GM21367 (cell line): Measurements from ENCODE around the gene C10orf71.

Experiments used
- ATAC-seq: cut with Tn5 transposase; IDR thresholded peaks from one replicate; pipeline ENCODE4 v1.9.1; 2021; ENCODE audit not compliant: unreplicated experiment

The C10orf71 gene

DNA sequence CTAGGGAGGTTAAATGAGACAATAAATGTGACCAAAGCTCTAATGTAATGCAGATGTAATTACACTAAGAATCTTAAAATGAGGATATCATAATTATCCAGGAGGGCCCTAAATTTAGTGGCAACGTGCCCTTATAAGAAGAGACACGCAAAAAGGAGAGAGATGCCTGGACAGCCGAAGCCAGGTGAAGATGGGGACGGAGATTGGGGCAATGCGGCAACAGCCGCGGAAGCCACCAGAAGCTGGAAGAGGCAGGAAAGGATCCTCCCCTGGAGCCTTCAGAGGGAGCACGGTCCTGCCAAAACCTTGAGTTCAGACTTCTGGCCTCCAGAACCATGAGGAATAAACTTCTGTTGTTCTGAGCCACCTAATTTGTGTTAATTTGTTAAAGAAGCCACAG, 25.3 kb upstream of the C10orf71 start:
- no peak for ATAC-seq

- no peak for ATAC-seq
Measured at GRCh38 chr10:49274886-49275285, 24.1 kb upstream of the C10orf71 start.

GRCh38 chr10:49275896-49276295, 23.1 kb upstream of the C10orf71 start:
- ATAC-seq = no peak

DNA sequence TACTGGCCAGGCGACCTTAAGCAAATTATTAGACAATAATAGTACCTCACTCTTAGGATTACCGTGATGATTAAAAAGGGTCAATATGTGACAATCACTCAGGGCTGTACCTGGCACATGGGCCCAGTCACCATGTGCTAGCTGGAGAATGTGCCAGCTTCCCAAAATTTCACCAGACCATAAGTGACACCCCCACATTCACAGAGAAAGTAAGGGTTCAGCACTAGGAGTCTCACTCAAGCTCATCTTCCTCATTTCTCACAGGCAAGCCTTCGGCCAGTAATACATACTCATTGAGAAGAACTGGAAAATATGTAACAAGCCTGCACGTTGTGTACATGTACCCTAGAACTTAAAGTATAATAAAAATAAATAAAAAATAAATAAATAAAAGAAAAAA, 22.4 kb upstream of the C10orf71 start:
- ATAC-seq = no peak

DNA sequence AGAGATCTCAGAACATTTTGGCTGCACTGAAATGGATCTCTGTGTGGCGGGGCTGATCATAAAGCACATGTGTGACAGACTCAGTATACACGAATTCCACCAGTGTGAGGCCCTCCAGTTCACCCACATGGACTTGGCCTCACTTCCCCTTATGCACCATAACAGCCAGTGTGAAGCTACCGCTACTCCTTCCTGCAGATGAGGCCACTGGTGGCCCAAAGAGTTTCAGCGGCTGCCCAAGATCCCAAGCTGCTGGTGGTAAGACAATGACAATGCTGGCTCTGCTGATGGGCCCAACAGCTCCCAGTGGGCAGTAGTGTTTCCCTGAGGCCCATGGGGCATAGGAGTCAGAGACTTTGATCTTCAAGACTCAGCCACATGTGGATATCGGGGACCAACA, 21.0 kb upstream of the C10orf71 start:
- ATAC-seq = no peak

- no peak for ATAC-seq
Measured at GRCh38 chr10:49278497-49278981, 20.4 kb upstream of the C10orf71 start.

DNA sequence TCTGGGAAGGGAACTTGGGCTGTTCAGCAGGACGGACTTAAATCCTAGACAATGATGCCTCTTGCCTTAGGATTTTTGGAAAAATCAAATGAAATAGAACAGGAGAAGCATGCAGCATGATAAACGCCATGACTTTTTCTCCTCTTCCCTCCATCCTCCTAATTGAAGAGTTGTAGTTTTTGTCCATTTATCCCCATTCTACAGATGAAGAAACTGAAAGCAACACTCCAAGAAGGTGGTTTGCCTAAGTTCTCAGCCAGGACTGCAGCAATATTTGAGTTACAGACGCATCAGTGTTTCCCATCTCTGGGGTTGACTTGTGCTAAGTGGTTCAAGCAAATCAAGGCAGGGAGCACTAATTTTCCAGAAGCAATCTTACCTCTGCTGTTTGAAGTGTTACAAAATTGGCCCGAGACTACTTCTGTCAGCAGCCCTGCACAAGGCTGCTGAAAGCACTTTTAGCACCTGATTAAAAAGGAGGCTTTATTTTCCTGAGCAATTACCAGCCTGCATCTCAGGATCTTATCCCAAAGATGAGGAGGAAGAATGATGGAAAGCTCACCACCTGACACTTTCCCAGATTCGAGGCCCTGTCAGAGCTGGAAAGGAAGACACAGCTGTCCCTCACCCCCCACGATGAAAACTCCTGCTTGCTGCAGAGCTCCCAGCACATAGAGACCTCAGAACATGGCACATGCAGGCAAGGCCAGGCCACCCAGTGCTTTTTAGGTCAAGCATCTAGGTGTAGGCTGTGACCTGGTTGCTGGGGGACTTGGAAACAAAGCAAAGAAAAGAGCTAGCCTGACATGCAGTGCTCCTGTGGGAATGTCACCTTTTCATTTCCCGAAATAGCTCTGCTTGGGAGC, 19.7 kb upstream of the C10orf71 start:
- no peak for ATAC-seq

- no peak for ATAC-seq
Measured at GRCh38 chr10:49280001-49280408, 19.0 kb upstream of the C10orf71 start.

- ATAC-seq = no peak
Measured at GRCh38 chr10:49281461-49281860, 17.5 kb upstream of the C10orf71 start.

DNA sequence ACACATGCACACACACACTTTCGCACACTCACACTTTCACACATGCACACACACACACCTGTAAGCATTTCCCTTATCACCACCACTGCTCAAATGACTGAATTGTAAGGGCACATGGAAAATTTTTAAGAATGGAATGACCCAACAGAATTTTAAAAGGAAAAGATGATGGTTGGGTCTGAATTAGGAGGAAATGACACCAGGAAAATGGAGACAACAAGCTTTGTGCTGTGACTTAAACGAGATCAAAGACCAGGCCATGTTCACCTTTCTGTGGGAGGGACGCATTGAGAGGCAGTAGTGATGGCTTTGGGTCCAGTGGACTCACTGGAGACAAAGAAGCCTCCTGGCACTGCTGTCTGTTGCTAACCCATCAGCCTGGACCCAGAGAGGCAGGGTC, 16.7 kb upstream of the C10orf71 start:
- ATAC-seq = no peak

- ATAC-seq = no peak
Measured at GRCh38 chr10:49282879-49283341, 16.1 kb upstream of the C10orf71 start.

- ATAC-seq = no peak
Measured at GRCh38 chr10:49283491-49283890, 15.5 kb upstream of the C10orf71 start.

GRCh38 chr10:49284356-49284755, 14.6 kb upstream of the C10orf71 start:
- no peak for ATAC-seq

GRCh38 chr10:49285232-49285631, 13.7 kb upstream of the C10orf71 start:
- no peak for ATAC-seq

GRCh38 chr10:49286686-49287085, 12.3 kb upstream of the C10orf71 start:
- no peak for ATAC-seq

GRCh38 chr10:49287689-49288340, 11.2 kb upstream of the C10orf71 start:
- no peak for ATAC-seq

GRCh38 chr10:49288341-49289065, 10.5 kb upstream of the C10orf71 start:
- no peak for ATAC-seq

DNA sequence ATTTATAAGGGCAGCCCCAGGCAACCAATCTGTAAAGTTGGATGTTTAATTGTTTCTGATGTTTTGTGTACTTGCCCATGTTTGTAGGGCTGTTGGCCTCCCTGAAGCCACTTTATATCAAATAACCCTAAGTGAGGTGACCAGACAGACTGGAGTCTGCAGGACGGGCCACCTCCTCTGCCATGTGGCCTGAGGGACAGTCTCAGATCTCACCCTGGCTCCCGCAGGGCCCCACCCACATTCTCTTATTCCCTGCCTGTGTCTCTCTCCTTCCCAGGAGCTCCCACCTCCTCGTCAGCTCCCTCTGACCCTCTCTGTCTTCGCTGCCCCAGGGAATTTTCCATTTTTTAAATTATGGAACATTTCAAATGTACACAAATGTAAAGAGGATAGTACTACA, 9.5 kb upstream of the C10orf71 start:
- no peak for ATAC-seq

DNA sequence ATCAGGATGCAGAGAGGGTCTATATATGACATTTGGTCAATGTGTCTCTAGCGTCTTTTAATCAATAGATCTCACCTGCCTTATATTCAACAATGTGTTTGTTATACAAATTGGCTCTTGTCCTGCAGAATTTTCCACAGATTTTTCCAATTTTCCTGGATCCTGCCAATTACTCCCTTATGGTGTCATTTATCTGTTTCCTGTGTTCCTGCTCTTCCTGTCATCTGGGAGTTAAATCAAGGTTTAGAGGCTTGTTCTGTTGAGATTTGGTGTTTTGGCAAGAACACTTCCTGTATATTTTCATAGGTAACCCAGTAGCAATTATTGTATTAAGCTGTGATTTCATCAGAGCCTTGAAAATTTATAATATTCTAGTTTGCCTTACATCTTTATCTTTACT, 8.8 kb upstream of the C10orf71 start:
- ATAC-seq = no peak

GRCh38 chr10:49290607-49291006, 8.4 kb upstream of the C10orf71 start:
- ATAC-seq = no peak

GRCh38 chr10:49292565-49293207, 6.3 kb upstream of the C10orf71 start:
- no peak for ATAC-seq
